HG03066 (cell line): ENCODE results near the gene TTC31.
A peak's percentile ranks its signal among the peaks of the same experiment; 100 is the strongest.
"Not testable (repeated sequence)": the region's sequence is repeated elsewhere in the genome, so short reads cannot be mapped to it uniquely, and the experiment has no call there.

Source experiments
- ATAC-seq: cut with Tn5 transposase; IDR thresholded peaks from one replicate; pipeline ENCODE4 v1.9.1; 2021; ENCODE audit warnings: low read depth; ENCODE audit not compliant: unreplicated experiment

The TTC31 gene

DNA sequence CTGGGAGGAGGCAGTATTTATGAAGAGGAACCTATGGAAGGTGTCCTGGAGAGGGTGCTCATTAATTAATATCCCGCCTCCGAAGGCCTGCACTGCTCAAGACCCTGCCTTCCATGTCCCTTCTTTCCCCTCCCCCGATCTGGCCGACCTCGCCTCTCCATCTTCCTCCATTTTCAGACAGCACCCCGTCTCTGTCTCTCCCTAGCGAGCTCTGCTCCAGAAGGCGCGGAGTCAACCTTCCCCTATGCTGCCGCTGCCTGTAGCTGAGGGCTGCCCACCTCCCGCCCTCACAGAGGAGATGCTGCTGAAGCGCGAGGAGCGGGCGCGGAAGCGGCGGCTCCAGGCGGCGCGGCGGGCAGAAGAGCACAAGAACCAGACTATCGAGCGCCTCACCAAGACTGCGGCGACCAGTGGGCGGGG, 25.7 kb upstream of the TTC31 start:
- ATAC-seq: no peak

DNA sequence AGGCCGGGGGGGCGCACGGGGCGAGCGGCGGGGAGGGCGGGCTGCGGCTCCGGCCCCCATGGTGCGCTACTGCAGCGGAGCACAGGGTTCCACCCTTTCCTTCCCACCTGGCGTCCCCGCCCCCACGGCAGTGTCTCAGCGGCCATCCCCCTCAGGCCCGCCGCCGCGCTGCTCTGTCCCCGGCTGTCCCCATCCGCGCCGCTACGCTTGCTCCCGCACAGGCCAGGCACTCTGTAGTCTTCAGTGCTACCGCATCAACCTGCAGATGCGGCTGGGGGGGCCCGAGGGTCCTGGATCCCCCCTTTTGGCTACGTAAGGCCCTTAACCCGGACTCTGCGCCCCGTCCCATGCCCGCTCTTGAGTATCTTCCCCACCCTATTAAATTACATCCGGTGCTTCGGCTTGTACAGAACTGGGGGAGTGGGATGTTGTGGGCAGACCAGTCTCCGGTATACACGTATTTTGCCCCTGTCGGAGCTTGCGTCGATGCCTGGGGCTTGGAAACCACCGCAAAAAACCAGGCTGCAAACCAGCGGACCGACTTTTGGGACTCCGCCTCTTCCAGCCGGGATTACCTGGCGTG, 25.2 kb upstream of the TTC31 start:
- ATAC-seq: peak; percentile 40

DNA sequence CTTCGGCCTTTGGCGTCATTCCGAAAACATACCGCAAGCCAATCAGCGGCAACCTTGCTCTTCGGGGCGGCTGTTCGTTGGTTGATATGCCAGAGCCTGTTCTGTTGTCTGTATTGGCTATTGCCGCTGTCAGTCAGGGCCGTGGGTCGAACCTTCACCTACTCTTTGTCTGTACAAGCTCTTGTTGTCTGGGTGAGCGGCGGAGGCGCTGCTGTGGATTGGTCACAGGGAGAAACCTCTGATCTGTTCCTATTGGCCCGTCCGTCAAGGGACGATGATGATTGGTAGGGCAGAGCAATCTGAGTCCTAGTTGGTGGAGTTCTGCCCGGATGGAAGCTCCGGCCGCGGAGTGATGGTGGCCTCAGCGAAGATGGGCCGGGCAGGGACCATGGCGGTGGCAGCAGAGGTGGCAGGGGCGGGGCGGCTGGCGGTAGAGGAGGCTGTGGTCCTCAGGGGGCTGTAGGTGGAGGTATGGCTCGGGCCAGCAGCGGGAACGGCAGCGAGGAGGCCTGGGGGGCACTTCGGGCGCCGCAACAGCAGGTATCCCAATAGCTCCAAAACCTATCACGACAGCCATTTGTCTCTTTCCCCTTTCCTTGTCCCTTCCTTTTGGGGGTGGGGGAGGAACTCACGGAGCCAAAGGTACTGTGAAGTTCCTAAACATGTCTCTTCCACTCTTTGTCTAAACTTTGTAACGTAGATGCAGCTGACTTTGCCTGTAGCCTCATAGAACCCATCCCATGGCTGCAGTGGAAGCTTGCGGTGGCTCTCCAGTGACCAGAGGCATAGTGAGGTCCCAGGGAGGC, 24.5 kb upstream of the TTC31 start, which contains the start of gene WBP1:
WBP1 (plus strand) TSS at position 307 of the 806 bp plus-strand sequence; CDS start at position 472, 165 bp downstream.
- ATAC-seq: peak; percentile 84

DNA sequence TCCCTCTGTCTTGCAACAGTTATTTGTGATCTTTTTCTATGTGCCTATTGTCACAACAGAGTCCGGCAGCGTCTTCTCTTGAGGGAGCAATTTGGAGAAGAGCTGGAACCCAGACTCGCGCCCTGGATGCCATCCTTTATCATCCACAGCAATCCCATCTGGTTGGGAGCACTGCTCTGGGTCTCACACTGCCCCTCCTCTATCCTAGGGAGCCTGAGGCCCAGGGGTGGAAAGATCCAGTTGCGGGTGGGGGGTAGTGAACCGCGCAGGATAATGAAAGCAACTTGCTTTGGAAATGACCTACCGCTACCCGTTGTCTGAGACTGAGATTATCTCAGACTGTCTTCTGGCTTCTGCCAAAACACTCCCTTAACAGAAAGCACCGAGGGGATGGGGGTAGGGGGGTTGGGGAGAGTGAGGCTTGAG, 23.9 kb upstream of the TTC31 start:
- no peak for ATAC-seq

DNA sequence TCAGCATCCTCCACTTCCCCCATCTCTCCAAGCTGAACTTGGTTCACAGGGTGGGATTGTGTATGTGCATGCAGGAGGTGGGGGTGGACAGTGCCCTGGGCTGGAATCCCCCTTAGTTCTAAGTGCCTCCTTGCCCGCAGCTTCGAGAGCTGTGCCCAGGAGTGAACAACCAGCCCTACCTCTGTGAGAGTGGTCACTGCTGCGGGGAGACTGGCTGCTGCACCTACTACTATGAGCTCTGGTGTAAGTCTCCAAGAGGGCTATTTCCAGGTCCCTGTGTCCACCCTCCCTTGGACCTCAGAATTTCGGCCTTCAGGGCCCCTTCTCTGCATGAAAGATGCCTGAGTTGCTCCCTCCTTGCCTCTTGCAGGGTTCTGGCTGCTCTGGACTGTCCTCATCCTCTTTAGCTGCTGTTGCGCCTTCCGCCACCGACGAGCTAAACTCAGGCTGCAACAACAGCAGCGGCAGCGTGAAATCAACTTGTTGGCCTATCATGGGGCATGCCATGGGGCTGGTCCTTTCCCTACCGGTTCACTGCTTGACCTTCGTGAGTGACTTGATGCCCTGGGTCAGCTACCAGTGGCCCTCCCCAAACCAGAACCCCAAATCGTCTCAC, 23.3 kb upstream of the TTC31 start:
- not testable (repeated sequence) for ATAC-seq

DNA sequence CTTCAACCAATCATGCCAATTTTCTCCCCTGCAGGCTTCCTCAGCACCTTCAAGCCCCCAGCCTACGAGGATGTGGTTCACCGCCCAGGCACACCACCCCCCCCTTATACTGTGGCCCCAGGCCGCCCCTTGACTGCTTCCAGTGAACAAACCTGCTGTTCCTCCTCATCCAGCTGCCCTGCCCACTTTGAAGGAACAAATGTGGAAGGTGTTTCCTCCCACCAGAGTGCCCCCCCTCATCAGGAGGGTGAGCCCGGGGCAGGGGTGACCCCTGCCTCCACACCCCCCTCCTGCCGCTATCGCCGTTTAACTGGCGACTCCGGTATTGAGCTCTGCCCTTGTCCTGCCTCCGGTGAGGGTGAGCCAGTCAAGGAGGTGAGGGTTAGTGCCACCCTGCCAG, 22.7 kb upstream of the TTC31 start:
- ATAC-seq: not testable (repeated sequence)

DNA sequence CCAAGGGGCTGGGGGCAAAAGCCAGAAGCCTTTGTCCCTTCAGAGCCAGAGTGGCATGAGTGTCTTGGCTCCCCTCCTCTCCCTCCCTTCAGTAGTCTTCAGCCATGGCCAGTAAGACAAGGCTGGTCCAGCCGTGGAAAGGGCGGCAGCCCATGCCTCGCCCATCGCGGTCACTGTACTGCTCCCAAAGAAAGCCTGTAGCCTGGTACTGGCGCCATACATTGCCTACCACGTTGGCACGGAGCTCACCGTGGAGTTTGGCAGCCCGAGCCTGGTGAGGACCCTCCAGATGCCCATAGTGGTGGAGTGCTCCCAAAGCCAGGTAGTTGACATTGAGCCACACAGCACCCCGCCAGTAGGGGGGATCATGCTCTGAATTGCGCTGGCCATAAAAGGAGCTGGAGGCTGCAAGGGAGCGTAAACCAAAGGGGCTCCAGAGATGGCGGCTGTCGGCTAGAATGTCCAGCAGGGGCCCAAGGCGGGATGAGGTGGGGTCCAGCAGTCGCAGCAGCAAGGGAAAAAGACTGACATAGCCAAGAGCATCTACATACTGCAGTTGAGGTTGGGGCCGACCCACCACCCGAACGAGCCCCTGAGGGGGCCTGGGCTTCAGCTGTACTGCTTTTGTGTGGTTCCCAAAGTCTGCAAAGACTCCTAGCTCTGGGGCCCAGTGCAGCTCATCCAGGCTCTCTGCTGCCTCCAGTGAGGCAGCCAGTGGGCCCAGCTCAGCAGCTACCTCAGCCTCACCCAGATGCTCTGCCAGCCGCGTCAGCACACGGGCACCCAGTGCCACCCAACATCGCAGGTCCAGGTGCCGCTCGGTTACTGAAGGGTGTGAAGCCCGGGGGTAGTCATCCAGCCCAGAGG, 21.5 kb upstream of the TTC31 start:
- no peak for ATAC-seq

DNA sequence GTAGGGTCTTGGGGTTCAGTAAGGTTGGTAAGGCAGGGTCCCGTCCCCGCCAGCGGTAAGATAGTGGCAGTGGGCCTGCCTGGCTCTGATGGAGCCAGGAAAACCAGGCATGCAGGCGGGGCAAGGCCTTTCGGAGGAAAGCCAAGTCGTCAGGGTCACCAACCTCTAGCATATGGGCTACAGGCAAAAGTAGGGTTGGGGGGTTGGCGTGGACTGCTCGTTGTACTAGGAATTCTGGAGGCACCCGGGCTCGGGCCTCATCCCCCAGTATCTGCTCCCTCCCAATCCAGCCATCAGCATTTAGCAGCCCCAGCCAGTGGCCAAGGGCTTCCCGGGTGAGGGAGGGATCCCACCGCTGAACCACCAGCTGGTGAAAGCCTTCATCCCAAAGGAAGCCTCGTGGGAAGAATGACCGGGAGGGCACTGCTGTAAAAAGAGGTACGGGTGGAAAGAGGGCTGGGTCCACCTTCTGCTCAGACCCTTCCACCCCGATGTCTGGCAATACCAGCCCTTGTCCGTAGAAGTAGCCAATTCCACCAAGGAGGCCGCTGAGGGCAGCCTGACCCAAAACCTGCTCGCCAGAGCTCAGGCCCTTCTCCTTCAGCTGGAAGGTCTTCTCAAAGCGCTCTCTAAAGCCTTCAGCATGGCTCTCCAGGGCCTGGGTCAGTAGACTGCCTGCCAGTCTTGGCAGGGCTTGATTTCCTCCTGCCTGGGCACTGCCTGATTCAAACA, 20.7 kb upstream of the TTC31 start:
- ATAC-seq: no peak

DNA sequence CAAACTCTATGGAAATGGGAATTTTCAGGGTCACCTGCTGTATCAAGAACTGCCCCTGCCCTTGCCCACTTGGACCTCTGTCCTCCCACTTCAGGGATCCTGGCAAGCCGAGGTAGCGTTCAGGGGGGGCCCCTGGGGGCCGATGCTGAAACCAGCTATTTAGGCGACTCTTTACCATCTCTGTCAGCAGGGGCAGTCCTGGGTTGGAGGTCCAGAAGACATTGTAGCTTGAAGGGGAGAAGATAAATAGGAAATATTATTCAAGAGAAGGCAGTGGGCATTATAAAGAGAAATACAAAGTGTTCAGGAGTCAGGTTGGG, 20.1 kb upstream of the TTC31 start:
- no peak for ATAC-seq

DNA sequence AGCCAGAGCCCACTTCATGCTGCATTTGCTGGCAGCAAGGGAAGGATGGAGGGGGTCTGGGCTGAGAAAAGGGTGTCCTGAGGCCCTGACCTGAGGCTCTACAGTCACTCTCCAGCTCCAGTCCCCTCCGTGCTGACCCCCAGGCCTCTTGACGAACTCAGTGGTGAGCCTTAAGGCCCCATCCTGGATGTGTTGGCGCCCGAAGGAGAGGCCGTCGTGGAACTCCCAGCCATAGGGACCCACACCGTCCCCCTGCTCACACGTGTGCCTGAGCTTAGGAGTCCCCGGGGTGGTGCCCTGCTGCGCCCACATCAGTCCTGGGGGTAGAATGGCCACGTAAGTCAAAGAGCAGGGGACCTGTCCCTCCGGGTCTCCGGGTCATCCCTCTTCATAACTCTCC, 18.5 kb upstream of the TTC31 start:
- no peak for ATAC-seq

DNA sequence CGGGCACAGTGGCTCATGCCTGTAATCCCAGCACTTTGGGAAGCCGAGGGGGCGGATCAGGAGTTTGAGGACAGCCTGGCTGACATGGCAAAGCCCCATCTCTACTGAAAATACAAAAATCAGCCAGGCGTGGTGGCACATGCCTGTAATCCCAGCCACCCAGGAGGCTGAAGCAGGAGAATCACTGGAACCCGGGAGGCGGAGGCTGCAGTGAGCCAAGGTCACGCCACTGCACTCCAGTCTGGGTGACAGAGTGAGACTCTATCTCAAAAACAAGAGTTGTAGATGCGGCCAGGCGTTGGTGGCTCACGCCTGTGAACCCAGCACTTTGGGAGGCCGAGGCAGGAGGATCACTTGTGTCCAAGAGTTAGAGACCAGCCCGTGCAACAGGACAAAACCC, 12.1 kb upstream of the TTC31 start:
- not testable (repeated sequence) for ATAC-seq

DNA sequence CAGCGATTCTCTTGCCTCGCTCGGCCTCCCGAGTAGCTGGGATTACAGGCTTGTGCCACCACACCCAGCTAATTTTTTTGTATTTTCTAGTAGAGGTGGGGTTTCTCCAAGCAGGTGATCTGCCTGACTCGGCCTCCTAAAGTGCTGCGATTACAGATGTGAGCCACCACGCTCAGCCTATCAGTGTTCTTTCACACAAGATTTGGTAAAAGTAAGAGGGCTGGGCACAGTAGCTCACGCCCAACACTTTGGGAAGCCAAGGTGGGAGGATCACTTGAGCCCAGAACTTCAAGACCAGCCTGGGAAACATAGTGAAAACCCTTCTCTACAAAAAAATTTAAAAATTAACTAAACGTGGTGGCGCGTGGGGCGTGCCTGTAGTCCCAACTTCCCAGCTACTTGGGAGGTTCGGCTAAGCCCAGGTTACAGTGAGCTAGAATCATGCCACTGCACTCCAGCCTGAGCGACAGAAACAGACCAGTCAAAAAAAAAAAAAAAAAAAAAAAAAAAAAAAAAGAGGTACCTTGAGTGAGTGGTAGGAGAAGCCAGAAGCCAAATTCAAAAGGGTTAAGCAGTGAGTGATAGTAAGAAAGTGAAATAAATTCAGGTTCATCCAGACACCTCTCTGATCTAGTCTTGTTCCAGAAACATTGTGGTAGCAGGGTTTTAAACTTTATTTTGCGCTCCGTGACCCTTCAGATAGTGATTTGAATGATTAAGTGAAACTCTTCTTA, 11.4 kb upstream of the TTC31 start:
- ATAC-seq: no peak

DNA sequence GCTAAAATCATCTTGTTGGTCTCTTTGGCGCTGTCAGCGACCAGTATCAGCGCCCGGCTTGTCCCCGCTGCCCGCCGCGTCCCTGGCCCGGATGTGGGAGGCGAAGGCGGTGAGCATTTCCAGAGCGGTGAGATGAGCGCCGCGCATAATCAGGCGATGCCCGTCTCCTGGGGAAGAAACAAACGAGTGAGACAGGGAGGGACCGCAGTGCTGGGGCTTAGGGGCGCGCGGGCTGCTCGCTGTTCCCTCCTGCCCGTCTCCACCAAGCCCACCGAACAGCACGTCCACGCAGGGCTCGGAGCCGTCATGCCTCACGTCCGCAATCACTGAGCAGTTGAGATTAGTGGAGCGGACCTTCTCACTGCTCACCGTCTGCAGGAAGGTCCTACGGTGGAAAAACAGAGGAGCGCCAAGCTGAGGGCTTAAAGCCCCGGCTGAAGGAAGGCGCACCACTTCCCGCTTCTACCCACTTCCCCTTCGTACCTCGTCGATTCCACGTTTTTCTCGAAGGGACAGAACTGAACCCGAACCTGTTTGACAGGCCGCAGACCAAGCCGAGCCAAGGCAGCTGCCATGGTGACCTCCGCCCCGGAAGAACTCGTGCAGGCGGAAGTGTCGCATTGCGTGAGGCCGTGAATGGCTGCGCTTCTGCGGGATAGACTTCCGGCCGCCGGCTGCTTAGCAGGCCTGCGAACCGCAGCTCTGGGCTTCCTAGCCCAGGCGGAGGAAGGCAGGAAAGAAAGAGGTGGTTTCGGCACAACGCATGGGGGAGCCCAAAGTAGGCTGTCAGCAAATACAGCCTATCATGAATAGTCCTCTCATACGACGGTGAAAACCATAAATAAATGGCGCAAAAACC, 10.6 kb upstream of the TTC31 start, which contains the start of gene MRPL53:
MRPL53 (minus strand) TSS at position 595 of the 859 bp plus-strand sequence; CDS start at position 575, 20 bp downstream.
- ATAC-seq: peak; percentile 82

DNA sequence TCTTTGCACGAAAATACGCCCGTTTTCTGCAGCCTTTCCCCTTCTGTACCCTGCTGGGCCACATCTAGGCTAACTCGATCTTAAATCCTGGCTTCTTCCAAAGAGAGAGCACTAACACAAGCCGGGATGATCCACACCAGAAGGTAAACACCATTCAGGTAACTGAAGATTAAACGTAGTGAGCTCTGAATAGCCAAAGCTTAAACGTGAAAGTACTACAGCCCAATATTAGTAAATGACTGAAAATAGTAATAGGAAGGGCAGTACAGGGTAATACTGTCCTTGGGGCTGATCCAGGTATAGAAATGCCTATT, 10.0 kb upstream of the TTC31 start:
- ATAC-seq: peak; percentile 4

DNA sequence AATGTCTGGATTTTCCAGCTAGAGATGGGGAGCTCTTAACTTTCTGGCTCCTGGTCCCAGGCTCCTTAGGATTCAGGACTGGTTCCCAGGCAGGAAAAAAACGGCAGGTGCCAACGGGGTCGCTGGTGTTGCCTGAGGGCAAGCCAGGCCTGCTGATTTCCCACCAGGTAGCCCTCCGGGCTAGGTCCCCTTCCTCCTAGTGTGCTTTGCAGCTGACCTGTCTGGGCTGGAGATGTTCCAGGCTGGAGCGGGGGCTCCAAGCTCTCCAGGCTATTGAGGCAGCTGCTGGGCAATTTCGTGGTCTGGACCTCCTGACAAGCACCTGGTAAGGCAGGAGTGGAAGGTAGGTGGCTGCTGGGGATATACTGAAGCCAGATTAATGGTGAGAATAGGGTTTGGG, 8.4 kb upstream of the TTC31 start:
- ATAC-seq: no peak

DNA sequence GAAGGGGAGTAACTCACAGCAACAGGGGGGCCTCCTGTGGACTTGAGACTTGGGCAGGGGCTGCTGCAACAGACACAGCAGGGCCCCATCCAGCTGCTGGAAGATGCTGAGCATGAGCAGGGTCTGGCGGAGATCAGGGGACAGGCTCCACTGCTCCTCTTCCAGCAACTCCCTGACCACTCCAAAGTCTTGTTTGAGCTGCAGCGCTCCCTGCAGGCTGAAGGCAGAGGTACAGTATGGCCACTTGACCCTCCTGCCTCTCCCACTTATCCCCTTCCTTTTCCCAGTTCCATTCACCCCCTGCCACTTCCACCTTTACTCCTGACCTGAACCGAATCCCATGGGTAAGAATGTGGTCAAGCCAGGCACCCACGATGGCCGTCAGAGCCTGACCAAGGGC, 8.0 kb upstream of the TTC31 start:
- ATAC-seq: no peak

DNA sequence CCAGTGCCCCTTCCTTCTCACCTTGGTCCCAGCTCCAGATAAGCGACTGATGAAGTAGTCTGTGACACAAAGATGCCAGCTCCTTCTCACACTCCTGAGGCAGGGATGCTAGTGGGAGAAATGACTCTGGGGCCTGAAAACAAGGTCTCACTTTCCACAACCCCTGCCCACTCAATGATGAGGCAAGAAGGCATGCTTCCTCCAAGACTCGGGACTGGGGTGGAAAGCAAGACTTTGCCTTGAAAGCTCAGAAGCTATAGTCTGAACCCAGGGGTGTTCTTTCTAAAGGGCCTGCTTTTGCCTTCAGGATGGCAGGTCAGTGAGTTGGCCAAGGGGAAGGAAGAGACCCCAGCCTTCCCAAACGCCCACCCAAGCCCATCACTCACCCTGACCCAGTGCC, 1.4 kb upstream of the TTC31 start:
- ATAC-seq: no peak

DNA sequence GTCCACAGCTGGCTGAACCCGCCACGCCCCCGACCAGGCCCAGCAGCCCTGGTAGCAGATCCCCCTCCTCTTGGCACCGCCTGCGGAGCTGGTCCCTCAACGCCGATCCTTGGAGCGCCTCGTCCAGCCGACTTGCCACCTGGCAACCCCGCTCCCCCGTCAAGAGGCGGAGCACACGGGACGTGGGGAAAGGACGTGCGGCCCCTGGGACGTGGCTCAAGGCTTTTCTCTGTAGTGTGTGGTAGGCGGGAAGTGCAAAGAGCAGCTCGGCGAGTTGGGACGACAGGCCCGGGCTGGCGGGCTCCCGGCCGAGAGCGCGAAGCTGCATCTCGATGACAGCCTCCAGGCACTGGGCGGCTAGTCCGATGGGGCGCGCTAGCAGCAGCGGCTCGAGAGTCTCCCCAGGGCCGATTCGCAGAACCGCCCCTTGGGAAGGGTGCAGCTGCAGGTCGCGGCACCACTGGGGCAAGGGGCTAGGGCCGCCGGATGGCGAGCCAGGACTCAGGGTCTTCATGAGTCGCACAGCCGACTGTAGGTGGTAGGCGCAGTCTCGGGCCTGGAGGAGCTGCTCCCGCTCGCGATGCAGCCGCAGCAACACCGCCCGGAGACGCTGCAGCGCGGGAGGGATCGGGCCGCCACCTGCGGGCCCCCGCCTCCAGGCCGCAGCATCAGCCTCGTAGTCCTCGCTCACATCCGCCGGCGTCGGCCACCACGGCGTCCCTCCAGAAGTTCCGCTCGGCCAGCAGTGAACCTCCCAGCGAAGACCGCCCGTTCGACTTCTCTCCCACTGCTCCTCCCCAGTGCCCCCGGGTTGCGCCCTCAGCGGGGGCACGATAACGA, 700 bp upstream of the TTC31 start:
- peak; percentile 50 for ATAC-seq
